DMS79 (cell line): ENCODE data around the gene SYNRG.
"Not testable (repeated sequence)": the region's sequence is repeated elsewhere in the genome, so short reads cannot be mapped to it uniquely, and the experiment has no call there.

Experiments used
- DNase-seq: peaks from one replicate; lab custom pipeline; 2025; lab: John Stamatoyannopoulos, UW

Gene SYNRG

GRCh38 chr17:37609170-37610040 lies at the start of gene SYNRG:
SYNRG (minus strand) TSS chr17:37609418; CDS start chr17:37609355, 63 bp downstream.
- DNase-seq: peak; percentile 91

GRCh38 chr17:37657202-37657601 lies 48.0 kb upstream of the SYNRG start:
- no peak for DNase-seq

GRCh38 chr17:37651849-37652248 lies 42.6 kb upstream of the SYNRG start:
- DNase-seq: no peak

GRCh38 chr17:37650419-37651003 lies 41.3 kb upstream of the SYNRG start:
- no peak for DNase-seq

GRCh38 chr17:37648555-37648954 lies 39.3 kb upstream of the SYNRG start:
- DNase-seq: no peak

- no peak for DNase-seq
These were observed 38.6 kb upstream of the SYNRG start for GRCh38 chr17:37647856-37648255.

- no peak for DNase-seq
These were observed 34.7 kb upstream of the SYNRG start for GRCh38 chr17:37643869-37644268.

- peak; percentile 90 for DNase-seq
These were observed 34.0 kb upstream of the SYNRG start, which contains the start of gene DDX52 for GRCh38 chr17:37643118-37643766. DDX52 (minus strand) TSS chr17:37643446; CDS start chr17:37643420, 26 bp downstream.

GRCh38 chr17:37642681-37643080 lies 33.5 kb upstream of the SYNRG start:
- DNase-seq: no peak

- no peak for DNase-seq
These were observed 30.8 kb upstream of the SYNRG start for GRCh38 chr17:37640015-37640414.

GRCh38 chr17:37637956-37638355 lies 28.7 kb upstream of the SYNRG start:
- no peak for DNase-seq

- DNase-seq: not testable (repeated sequence)
These were observed 7.2 kb upstream of the SYNRG start for GRCh38 chr17:37616430-37616829.

- no peak for DNase-seq
These were observed 5.6 kb upstream of the SYNRG start for GRCh38 chr17:37614823-37615222.

GRCh38 chr17:37614391-37614790 lies 5.2 kb upstream of the SYNRG start:
- DNase-seq: no peak

GRCh38 chr17:37610971-37611370 lies 1.8 kb upstream of the SYNRG start:
- DNase-seq: no peak

- DNase-seq: not testable (repeated sequence)
These were observed 813 bp upstream of the SYNRG start for GRCh38 chr17:37610041-37610420.

GRCh38 chr17:37608351-37609169 lies 658 bp downstream of the SYNRG start:
- DNase-seq: peak; percentile 51

- DNase-seq: no peak
These were observed 1.4 kb downstream of the SYNRG start for GRCh38 chr17:37607637-37608331.

GRCh38 chr17:37605813-37606505 lies 3.3 kb downstream of the SYNRG start:
- DNase-seq: no peak

- no peak for DNase-seq
These were observed 4.1 kb downstream of the SYNRG start for GRCh38 chr17:37605081-37605480.

- no peak for DNase-seq
These were observed 4.7 kb downstream of the SYNRG start for GRCh38 chr17:37604556-37604955.
